Transverse colon (tissue), 4 donors: ENCODE data around the gene ARPP19. TPM values are rescaled to one million over a fixed set of nuclear protein-coding genes. Genes with fewer than 3 reads are reported as not detected.

ENCODE experiments used
- DNase-seq: peaks from one replicate; pipeline ENCODE4 v3.0.0-alpha.2; 2019
- H3K27ac ChIP-seq, 4 donors: fragments of 200-600 bp; sonication (generic); 2 replicates each; pipeline ENCODE4 v1.5.1; 2016 to 2018; ENCODE audit warnings: inconsistent platforms in 4 of 4
- H3K27me3 ChIP-seq: fragments of 200-600 bp; sonication (generic); 2 replicates; pipeline ENCODE4 v1.5.1; 2017; ENCODE audit warnings: inconsistent platforms
- H3K36me3 ChIP-seq, 4 donors: fragments of 200-600 bp; sonication (generic); 2 replicates each; pipeline ENCODE4 v1.5.1; 2017 to 2019; ENCODE audit warnings: inconsistent platforms in 4 of 4
- H3K4me1 ChIP-seq, 4 donors: fragments of 200-600 bp; sonication (generic); 2 replicates each; pipeline ENCODE4 v1.5.1; 2017 to 2020; ENCODE audit warnings: inconsistent platforms in 4 of 4
- H3K4me3 ChIP-seq, 4 donors: fragments of 200-600 bp; sonication (generic); 1 replicate in 1 of 4; 2 replicates in 3 of 4; pipeline versions ENCODE4 v1.5.1 to v1.6.1; 2017 to 2019; ENCODE audit warnings: inconsistent platforms in 4 of 4
- H3K9me3 ChIP-seq, 2 donors: fragments of 200-600 bp; sonication (generic); 2 replicates each; pipeline ENCODE4 v1.5.1; 2017 to 2019; ENCODE audit warnings: inconsistent platforms in 2 of 2
- CTCF ChIP-seq, 5 experiments: fragments of 200-600 bp in 3 of 5; fragments of 450-650 bp in 2 of 5; sonication (generic) in 3 of 5; IDR thresholded peaks; 1 replicate in 2 of 5; 2 replicates in 3 of 5; pipeline ENCODE4 v1.5.1; 2016 to 2017; ENCODE audit warnings: antibody characterized with exemption in 5 of 5, inconsistent platforms in 3 of 5, mild to moderate bottlenecking in 2 of 5, moderate library complexity in 1 of 5
- EP300 ChIP-seq: sonication (generic); formaldehyde crosslinking; IDR thresholded peaks from one replicate; pipeline ENCODE4 v1.6.1; 2017; ENCODE audit warnings: antibody characterized with exemption, low read depth
- POLR2A ChIP-seq: fragments of 450-650 bp; IDR thresholded peaks from one replicate; pipeline ENCODE4 v1.6.1; 2016; ENCODE audit warnings: antibody characterized with exemption, mild to moderate bottlenecking, moderate library complexity
- POLR2AphosphoS5 ChIP-seq, 3 donors: sonication (generic); formaldehyde crosslinking; IDR thresholded peaks; one replicate each; pipeline ENCODE4 v1.6.1; 2016; ENCODE audit warnings: antibody characterized with exemption in 3 of 3
- WGBS, 2 donors: methylation state at CpG; one replicate each; pipeline ENCODE4 v1.1.5; 2018; ENCODE audit warnings: low coverage in 1 of 2; 5-methylcytosine and 5-hydroxymethylcytosine counted together
- in situ Hi-C, 4 donors: fragments of 200-750 bp; cut with MboI; loops; one replicate each; pipeline versions ENCODE4 v1.15.0 to v1.15.1; 2017; ENCODE audit warnings: low sequenced_read_pairs in 3 of 4, low pct_ligation_motif_present in 1 of 4, low pct_unique_long_range_greater_than_20kb in 1 of 4
- intact Hi-C: fragments of 100-400 bp; cut with DNase I; formaldehyde crosslinking; loops from one replicate; pipeline ENCODE4 v1.15.1; 2023; ENCODE audit warnings: low total_unique reads
- total RNA-seq, 4 donors: library from RNA; depleted of rRNA; stranded (reverse); fragments of >200 nt; gene quantifications; one replicate each; pipeline ENCODE4 v1.1.0, GENCODE V29; 2016

Gene ARPP19
- total RNA-seq, 4 donors from 2014 or later, result 33.8 to 92.4 (median 55.4) TPM

GRCh38 chr15:52529940-52530339 lies 38.9 kb downstream of the ARPP19 start:
- TF ChIP-seq POLR2AphosphoS5 (IDR thresholded peaks at IDR 0.05) (no peak), CTCF (IDR thresholded peaks at IDR 0.05) (no peak), EP300 (no peak), POLR2A (no peak)
- no peak for DNase-seq
- intact Hi-C loops (no loop called here), in situ Hi-C loops (no loop called here)
- Histone ChIP-seq H3K27ac (peak overlapping the region in 1 of 4 donors; percentile 83), H3K9me3 (no peaks in the 10 kb centered on the region), H3K4me1 (peaks cover 0 to 20% (median 14%) of the 10 kb centered on the region in 4 donors), H3K36me3 (no peaks in the 10 kb centered on the region), H3K4me3 (peak overlapping the region in 2 of 4 donors; percentile 57 to 65), H3K27me3 (peaks cover 59% of the 10 kb centered on the region)
- WGBS, 2 donors, result 40% methylated on average over 2 to 11 of the region's 11 CpGs

GRCh38 chr15:52529341-52529924 lies 39.4 kb downstream of the ARPP19 start:
- H3K36me3 ChIP-seq, result no peaks in the 10 kb centered on the region
- peaks cover 0 to 20% (median 14%) of the 10 kb centered on the region in 4 donors for H3K4me1 ChIP-seq
- in situ Hi-C loops, result no loop called here
- intact Hi-C loops, result no loop called here
- peak overlapping the region; percentile 77 to 86 (median 82) for H3K27ac ChIP-seq
- H3K27me3 ChIP-seq, result peaks cover 54% of the 10 kb centered on the region
- 9% methylated on average over 16 of the region's 28 CpGs; no CpG with 5 or more reads in 1 of the 2 donors for WGBS, 2 donors
- H3K9me3 ChIP-seq, result no peaks in the 10 kb centered on the region
- no peak for TF ChIP-seq POLR2A
- TF ChIP-seq POLR2AphosphoS5 (IDR thresholded peaks at IDR 0.05), result no peak
- TF ChIP-seq EP300, result no peak
- TF ChIP-seq CTCF (IDR thresholded peaks at IDR 0.05), result no peak
- H3K4me3 ChIP-seq, result peak overlapping the region; percentile 24 to 65 (median 56)
- DNase-seq, result peak; percentile 20

GRCh38 chr15:52528564-52529340 lies 40.1 kb downstream of the ARPP19 start, which contains the start of gene MYO5A:
MYO5A (minus strand) TSS chr15:52528880; CDS start chr15:52528806, 74 bp downstream.
- TF ChIP-seq EP300 (no peak), POLR2A (peak; percentile 34), POLR2AphosphoS5 (IDR thresholded peaks at IDR 0.05) (peak in 1 of 3 donors; percentile 19), CTCF (IDR thresholded peaks at IDR 0.05) (peak in 1 of 5 experiments; percentile 6)
- in situ Hi-C loops (no loop called here), intact Hi-C loops (no loop called here)
- no peaks in the 10 kb centered on the region for H3K36me3 ChIP-seq
- peak; percentile 73 for DNase-seq
- WGBS, 2 donors, result 0% methylated on average over 3 of the region's 103 CpGs; no CpG with 5 or more reads in 1 of the 2 donors
- H3K9me3 ChIP-seq, result no peaks in the 10 kb centered on the region
- H3K27ac ChIP-seq, result peak within 1 kb of the TSS; percentile 77 to 86 (median 82)
- peaks cover 51% of the 10 kb centered on the region for H3K27me3 ChIP-seq
- H3K4me1 ChIP-seq, result peaks cover 0 to 20% (median 14%) of the 10 kb centered on the region in 4 donors
- H3K4me3 ChIP-seq, result peak within 1 kb of the TSS; percentile 54 to 70 (median 61)

- in situ Hi-C loops, result no loop called here
- TF ChIP-seq POLR2A, result no peak
- no peak for TF ChIP-seq CTCF (IDR thresholded peaks at IDR 0.05)
- no peak for TF ChIP-seq POLR2AphosphoS5 (IDR thresholded peaks at IDR 0.05)
- TF ChIP-seq EP300, result no peak
- H3K27ac ChIP-seq, result peak overlapping the region; percentile 77 to 86 (median 82)
- H3K36me3 ChIP-seq, result no peaks in the 10 kb centered on the region
- H3K4me1 ChIP-seq, result peaks cover 0 to 20% (median 14%) of the 10 kb centered on the region in 4 donors
- 10 to 60% methylated on average over 1 to 16 of the region's 32 CpGs for WGBS, 2 donors
- no peaks in the 10 kb centered on the region for H3K9me3 ChIP-seq
- DNase-seq, result peak; percentile 27
- intact Hi-C loops, result no loop called here
- peaks cover 45% of the 10 kb centered on the region for H3K27me3 ChIP-seq
- H3K4me3 ChIP-seq, result peak overlapping the region; percentile 54 to 70 (median 61)
These were observed 40.8 kb downstream of the ARPP19 start for GRCh38 chr15:52527911-52528563.
